ENCODE results near the gene TMEM255B.

The TMEM255B gene

DNA sequence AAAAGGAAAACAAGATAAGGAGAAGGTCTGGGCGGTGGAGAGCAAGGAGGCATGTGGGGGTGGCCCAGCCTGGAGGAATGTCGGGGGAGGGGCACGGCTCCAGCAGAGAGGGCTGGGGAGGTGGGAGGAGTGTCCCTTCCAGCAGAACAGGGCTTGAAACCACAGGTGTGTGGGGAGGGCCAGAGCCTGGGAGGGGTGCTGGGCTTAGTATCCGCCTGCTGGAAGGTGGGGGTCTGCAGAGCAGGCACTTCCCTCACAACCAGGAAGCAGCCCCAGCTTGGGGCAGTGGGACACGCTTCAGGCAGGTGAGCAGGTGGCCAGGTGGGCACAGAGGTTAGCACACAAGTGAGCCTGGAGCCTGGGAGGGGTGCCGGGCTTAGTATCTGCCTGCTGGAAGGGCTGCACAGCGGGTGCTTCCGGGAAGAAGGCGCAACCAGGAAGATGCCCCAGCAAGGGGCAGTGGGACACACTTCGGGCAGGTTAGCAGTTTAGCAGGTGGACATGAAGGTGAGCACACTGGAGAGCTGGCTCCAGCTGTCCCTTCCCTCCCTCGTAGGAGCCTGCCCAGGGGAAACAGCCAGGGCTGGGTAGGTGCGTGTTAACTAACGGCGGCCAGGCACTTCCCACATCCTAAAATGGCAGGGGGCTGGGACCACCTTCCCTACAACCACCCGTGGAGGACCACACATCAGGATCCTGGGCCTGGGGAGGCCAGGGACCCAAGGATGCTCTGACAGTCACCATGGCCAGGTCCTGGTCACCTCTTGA, 101.8 kb downstream of the TMEM255B start:
- no peak overlapping the region for H2BK12ac ChIP-seq (ENCODE audit: low read length in 2 of 2)
- no peak overlapping the region for H2BK5ac ChIP-seq (ENCODE audit: low read depth, low read length, poor library complexity, severe bottlenecking)
- H3K4me1 ChIP-seq (ENCODE audit: control insufficient read depth, insufficient read depth, low read depth, low read length), result peaks cover 43% of the 10 kb centered on the region
- H2BK15ac ChIP-seq (ENCODE audit: low read depth, poor library complexity, severe bottlenecking), result no peak overlapping the region
- peak overlapping the region; percentile 83 for H3K27ac ChIP-seq (ENCODE audit: low read length, poor library complexity, severe bottlenecking)
- peak overlapping the region in 1 of 2 experiments; percentile 29 for H3K23ac ChIP-seq (ENCODE audit: low read length in 2 of 2)
- 44% methylated on average over 15 of the region's 15 CpGs for WGBS
- peak overlapping the region; percentile 84 for H2AK5ac ChIP-seq (ENCODE audit: low read length, severe bottlenecking)
- peak overlapping the region; percentile 9 for H2BK120ac ChIP-seq (ENCODE audit: low read depth, low read length)
- peak overlapping the region; percentile 37 for H4K91ac ChIP-seq (ENCODE audit: low read length)
- peak overlapping the region in 1 of 2 experiments; percentile 43 for H3K4ac ChIP-seq (ENCODE audit: low read depth in 1 of 2, low read length in 2 of 2)
- H2AFZ ChIP-seq (ENCODE audit: low read depth, low read length), result no peak overlapping the region
- peaks cover 2% of the 10 kb centered on the region for H3K79me1 ChIP-seq (replicated peaks; ENCODE audit: low read length, poor library complexity, severe bottlenecking)
- H4K8ac ChIP-seq (ENCODE audit: low read length), result peak overlapping the region; percentile 88
- no peaks in the 10 kb centered on the region for H3K9me3 ChIP-seq (ENCODE audit: control insufficient read depth, low read length)
- peak overlapping the region; percentile 58 to 78 for H3K18ac ChIP-seq (ENCODE audit: low read depth in 1 of 2, low read length in 2 of 2)
- peaks cover 37 to 41% of the 10 kb centered on the region in 2 experiments for H3K36me3 ChIP-seq (ENCODE audit: control insufficient read depth in 1 of 2, insufficient read depth in 2 of 2, low read depth in 1 of 2, low read length in 2 of 2)
- H3K4me3 ChIP-seq (ENCODE audit: insufficient read depth in 1 of 2, low read depth in 1 of 2, low read length in 2 of 2), result peak overlapping the region in 1 of 2 experiments; percentile 93
- H3K14ac ChIP-seq (ENCODE audit: low read length in 2 of 2), result peak overlapping the region in 1 of 2 experiments; percentile 5
- H3K9ac ChIP-seq (ENCODE audit: low read length), result no peak overlapping the region
- H3K4me2 ChIP-seq (ENCODE audit: low read length, poor library complexity, severe bottlenecking), result peak overlapping the region; percentile 8
- no peaks in the 10 kb centered on the region for H3K27me3 ChIP-seq (ENCODE audit: control insufficient read depth in 1 of 2, insufficient read depth in 1 of 2, low read length in 2 of 2)
- no peak for DNase-seq

DNA sequence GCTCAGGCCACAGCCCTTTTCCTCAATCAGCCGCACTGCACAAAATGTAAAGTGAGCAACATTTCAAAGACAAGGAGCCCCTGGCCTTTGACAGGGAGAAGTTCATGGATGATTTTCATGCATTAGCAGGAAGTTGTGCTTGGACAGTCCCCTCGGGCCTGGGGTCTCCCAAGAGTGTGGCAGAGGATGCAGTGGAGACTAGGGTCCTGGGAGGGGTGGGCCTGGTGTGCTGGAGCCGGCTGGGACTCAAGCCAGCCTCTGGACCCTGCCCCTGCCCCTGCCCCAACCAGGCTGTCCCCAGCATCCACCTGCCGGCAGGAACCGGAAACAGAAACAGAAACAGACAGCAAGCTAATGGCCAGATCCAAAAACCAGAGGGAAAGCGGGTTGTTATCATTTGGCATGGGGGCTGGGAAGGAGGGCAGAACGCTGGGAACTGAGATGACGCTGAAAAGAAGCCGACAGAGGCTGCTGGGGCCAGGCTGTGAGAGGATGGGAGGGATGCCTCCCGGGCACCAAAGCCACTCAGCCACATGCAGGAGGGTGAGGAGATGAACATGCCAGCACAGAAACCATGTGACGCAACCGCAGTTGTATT, 102.5 kb downstream of the TMEM255B start:
- no peak overlapping the region for H2BK120ac ChIP-seq (ENCODE audit: low read depth, low read length)
- H2BK15ac ChIP-seq (ENCODE audit: low read depth, poor library complexity, severe bottlenecking), result no peak overlapping the region
- H4K91ac ChIP-seq (ENCODE audit: low read length), result peak overlapping the region; percentile 18
- H3K9ac ChIP-seq (ENCODE audit: low read length), result no peak overlapping the region
- WGBS, result 59% methylated on average over 8 of the region's 12 CpGs
- peaks cover 37% of the 10 kb centered on the region for H3K4me1 ChIP-seq (ENCODE audit: control insufficient read depth, insufficient read depth, low read depth, low read length)
- no peak for DNase-seq
- H4K8ac ChIP-seq (ENCODE audit: low read length), result no peak overlapping the region
- peaks cover 32 to 34% of the 10 kb centered on the region in 2 experiments for H3K36me3 ChIP-seq (ENCODE audit: control insufficient read depth in 1 of 2, insufficient read depth in 2 of 2, low read depth in 1 of 2, low read length in 2 of 2)
- no peak overlapping the region for H2BK5ac ChIP-seq (ENCODE audit: low read depth, low read length, poor library complexity, severe bottlenecking)
- H3K4ac ChIP-seq (ENCODE audit: low read depth in 1 of 2, low read length in 2 of 2), result peak overlapping the region in 1 of 2 experiments; percentile 43
- no peak overlapping the region for H3K23ac ChIP-seq (ENCODE audit: low read length in 2 of 2)
- H3K14ac ChIP-seq (ENCODE audit: low read length in 2 of 2), result no peak overlapping the region
- no peaks in the 10 kb centered on the region for H3K9me3 ChIP-seq (ENCODE audit: control insufficient read depth, low read length)
- peaks cover 4% of the 10 kb centered on the region for H3K79me1 ChIP-seq (replicated peaks; ENCODE audit: low read length, poor library complexity, severe bottlenecking)
- H3K27me3 ChIP-seq (ENCODE audit: control insufficient read depth in 1 of 2, insufficient read depth in 1 of 2, low read length in 2 of 2), result no peaks in the 10 kb centered on the region
- H2BK12ac ChIP-seq (ENCODE audit: low read length in 2 of 2), result peak overlapping the region in 1 of 2 experiments; percentile 15
- H3K27ac ChIP-seq (ENCODE audit: low read length, poor library complexity, severe bottlenecking), result peak overlapping the region; percentile 83
- peak overlapping the region; percentile 22 to 78 for H3K18ac ChIP-seq (ENCODE audit: low read depth in 1 of 2, low read length in 2 of 2)
- no peak overlapping the region for H2AFZ ChIP-seq (ENCODE audit: low read depth, low read length)
- peak overlapping the region; percentile 87 for H3K4me2 ChIP-seq (ENCODE audit: low read length, poor library complexity, severe bottlenecking)
- peak overlapping the region in 1 of 2 experiments; percentile 93 for H3K4me3 ChIP-seq (ENCODE audit: insufficient read depth in 1 of 2, low read depth in 1 of 2, low read length in 2 of 2)
- peak overlapping the region; percentile 58 for H2AK5ac ChIP-seq (ENCODE audit: low read length, severe bottlenecking)

DNA sequence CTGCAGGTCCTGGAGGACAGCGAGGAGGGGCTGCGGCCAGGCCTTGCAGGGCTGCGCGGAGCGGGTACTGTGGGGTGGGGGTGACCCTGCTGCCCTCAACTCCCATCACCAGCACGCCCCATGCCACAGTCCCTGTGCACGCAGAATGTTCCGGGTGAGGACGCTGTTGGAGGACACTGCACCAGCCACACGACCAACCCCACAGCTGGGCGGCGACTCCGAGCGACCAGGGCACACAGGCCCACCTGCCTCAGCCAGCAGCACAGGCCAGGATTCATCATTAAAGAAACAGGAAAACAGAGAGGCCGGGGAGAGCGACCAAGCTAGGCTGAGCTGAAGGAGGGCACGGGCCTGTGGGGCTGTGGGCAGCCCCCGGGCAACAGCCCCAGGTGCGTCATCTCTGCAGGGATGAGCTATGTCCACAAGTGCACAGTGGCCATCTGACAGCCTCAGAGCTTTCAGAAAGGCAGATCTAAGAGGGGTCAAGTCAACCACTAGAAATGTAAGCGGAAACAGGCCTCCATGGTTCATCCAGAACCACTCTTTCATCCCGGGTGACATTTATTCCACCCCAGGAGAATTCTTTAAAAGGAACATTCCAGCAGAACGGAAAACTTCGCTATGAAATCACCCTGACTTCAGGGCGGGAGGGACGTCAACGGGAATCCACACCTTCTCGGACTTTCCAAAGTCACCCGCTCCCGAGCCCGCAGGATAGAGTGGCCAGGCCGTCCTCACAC, 103.3 kb downstream of the TMEM255B start:
- Histone ChIP-seq H3K4ac (ENCODE audit: low read depth in 1 of 2, low read length in 2 of 2) (no peak overlapping the region), H3K4me3 (ENCODE audit: insufficient read depth in 1 of 2, low read depth in 1 of 2, low read length in 2 of 2) (peak overlapping the region; percentile 93), H2AK5ac (ENCODE audit: low read length, severe bottlenecking) (no peak overlapping the region), H2BK5ac (ENCODE audit: low read depth, low read length, poor library complexity, severe bottlenecking) (peak overlapping the region; percentile 22), H4K91ac (ENCODE audit: low read length) (peak overlapping the region; percentile 12), H3K27me3 (ENCODE audit: control insufficient read depth in 1 of 2, insufficient read depth in 1 of 2, low read length in 2 of 2) (no peaks in the 10 kb centered on the region), H3K9me3 (ENCODE audit: control insufficient read depth, low read length) (no peaks in the 10 kb centered on the region), H3K27ac (ENCODE audit: low read length, poor library complexity, severe bottlenecking) (peak overlapping the region; percentile 85), H3K18ac (ENCODE audit: low read depth in 1 of 2, low read length in 2 of 2) (peak overlapping the region; percentile 77 to 94), H3K36me3 (ENCODE audit: control insufficient read depth in 1 of 2, insufficient read depth in 2 of 2, low read depth in 1 of 2, low read length in 2 of 2) (peaks cover 32 to 34% of the 10 kb centered on the region in 2 experiments), H4K8ac (ENCODE audit: low read length) (peak overlapping the region; percentile 12), H2BK12ac (ENCODE audit: low read length in 2 of 2) (peak overlapping the region in 1 of 2 experiments; percentile 3), H2BK120ac (ENCODE audit: low read depth, low read length) (no peak overlapping the region), H2AFZ (ENCODE audit: low read depth, low read length) (no peak overlapping the region), H3K4me2 (ENCODE audit: low read length, poor library complexity, severe bottlenecking) (peak overlapping the region; percentile 87), H3K14ac (ENCODE audit: low read length in 2 of 2) (peak overlapping the region in 1 of 2 experiments; percentile 26), H3K79me1 (replicated peaks; ENCODE audit: low read length, poor library complexity, severe bottlenecking) (peaks cover 4% of the 10 kb centered on the region), H3K4me1 (ENCODE audit: control insufficient read depth, insufficient read depth, low read depth, low read length) (peaks cover 33% of the 10 kb centered on the region), H2BK15ac (ENCODE audit: low read depth, poor library complexity, severe bottlenecking) (peak overlapping the region; percentile 53), H3K23ac (ENCODE audit: low read length in 2 of 2) (no peak overlapping the region), H3K9ac (ENCODE audit: low read length) (peak overlapping the region; percentile 85)
- DNase-seq, result peak; percentile 73
- WGBS, result 48% methylated on average over 31 of the region's 31 CpGs
